GM18517 (cell line): Measurements from ENCODE around the gene HFE.
"Not testable (repeated sequence)": the region's sequence is repeated elsewhere in the genome, so short reads cannot be mapped to it uniquely, and the experiment has no call there.

Experiments used
- ATAC-seq: cut with Tn5 transposase; IDR thresholded peaks from one replicate; pipeline ENCODE4 v1.9.1; 2021; ENCODE audit warnings: mild to moderate bottlenecking, moderate library complexity; ENCODE audit not compliant: unreplicated experiment

The HFE gene

GRCh38 chr6:26058477-26059033 lies 28.7 kb upstream of the HFE start:
- ATAC-seq = not testable (repeated sequence)

DNA sequence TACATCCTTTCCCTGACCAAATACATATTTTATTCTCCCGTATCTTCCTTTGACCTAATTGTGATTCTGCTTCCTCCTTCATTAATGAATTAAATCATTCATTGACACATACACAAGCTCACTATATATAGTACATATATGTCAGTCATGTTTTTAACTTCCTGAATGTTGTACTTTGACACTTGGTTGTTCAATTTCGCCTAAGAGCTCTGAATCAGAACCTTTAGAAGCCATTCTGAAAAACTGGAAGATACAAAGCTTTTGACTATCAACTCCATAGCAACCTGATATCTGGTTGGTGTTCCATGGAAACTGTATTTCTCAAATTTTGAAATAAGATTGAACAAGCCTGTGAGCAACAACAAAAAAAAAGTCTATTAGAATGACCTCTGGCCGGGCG lies 27.3 kb upstream of the HFE start:
- no peak for ATAC-seq

- no peak for ATAC-seq
These were observed 22.5 kb upstream of the HFE start for GRCh38 chr6:26064619-26065257.

DNA sequence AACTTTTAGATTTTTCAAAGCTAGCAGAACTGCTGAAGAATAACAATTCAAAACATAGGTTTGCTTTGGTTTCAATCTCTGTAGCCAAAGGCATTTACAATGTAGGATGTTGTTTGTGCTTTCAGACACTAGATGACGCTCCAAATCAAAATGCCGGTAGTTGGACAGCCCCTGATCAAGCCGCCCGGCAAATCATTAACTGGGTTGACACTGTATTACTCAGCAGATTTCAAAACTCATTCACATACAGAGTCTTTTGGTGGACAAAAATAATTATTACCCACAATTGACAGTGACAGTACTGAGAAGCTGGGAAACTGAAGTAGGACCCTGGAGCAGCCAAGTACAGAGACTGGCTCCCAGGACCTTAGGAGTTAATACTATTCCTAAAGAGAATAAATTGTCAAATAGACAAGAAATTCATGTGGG lies 21.3 kb upstream of the HFE start:
- peak; percentile 85 for ATAC-seq

- ATAC-seq = no peak
These were observed 19.9 kb upstream of the HFE start for GRCh38 chr6:26067367-26067766.

- ATAC-seq = no peak
These were observed 19.2 kb upstream of the HFE start for GRCh38 chr6:26068036-26068435.

DNA sequence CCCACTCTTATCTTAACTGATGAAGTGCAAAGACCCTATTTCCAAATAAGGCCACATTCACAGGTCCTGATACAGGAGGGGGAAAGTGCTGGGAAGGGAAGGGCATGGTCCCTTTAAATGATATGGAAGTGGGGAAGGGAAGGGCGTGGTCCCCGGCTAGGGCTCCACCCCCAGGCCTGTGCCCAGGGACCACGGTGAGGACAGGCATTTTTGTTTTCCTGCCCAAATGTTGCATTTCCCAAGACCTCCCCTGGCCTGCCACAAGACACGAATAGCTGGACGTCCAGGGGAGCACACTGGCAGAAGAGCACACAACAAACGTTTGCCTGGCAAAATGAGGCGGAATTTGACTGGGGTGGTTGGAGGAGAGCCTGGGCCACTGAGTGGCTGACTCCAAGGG lies 16.1 kb upstream of the HFE start:
- ATAC-seq = no peak

DNA sequence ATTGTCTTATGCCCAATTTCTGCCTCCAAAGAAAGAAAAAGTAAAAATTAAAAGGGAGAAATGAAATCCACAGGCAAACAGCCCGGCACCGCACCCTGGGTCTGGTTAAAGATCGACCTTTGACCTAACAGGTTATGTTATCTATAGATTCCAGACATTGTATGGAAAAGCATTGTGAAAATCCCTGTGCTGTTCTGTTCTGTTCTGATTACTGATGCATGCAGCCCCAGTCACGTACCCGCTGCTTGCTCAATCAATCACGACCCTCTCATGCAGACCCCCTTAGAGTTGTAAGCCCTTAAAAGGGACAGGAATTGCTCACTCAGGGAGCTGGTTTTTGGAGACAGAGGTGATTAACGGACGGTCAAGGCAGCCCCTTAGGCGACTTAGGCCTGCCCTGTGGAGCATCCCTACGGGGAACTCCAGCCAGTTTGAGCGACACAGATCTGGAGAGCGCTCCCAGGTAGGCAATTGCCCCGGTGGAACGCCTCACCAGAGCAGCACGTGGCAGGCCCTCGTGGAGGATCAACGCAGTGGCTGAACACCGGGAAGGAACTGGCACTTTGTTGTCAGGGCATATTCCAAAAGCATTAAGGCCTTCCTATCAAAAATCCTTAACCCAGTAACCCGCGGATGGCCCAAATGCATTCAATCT lies 12.0 kb upstream of the HFE start:
- no peak for ATAC-seq

GRCh38 chr6:26078066-26078465 lies 9.2 kb upstream of the HFE start:
- ATAC-seq = not testable (repeated sequence)

- ATAC-seq = not testable (repeated sequence)
These were observed 6.1 kb upstream of the HFE start for GRCh38 chr6:26081096-26081495.

- no peak for ATAC-seq
These were observed 1.0 kb upstream of the HFE start for GRCh38 chr6:26086211-26086610.

GRCh38 chr6:26088344-26088743 lies 1.1 kb downstream of the HFE start:
- no peak for ATAC-seq

- no peak for ATAC-seq
These were observed 2.0 kb downstream of the HFE start for GRCh38 chr6:26089272-26089671.

GRCh38 chr6:26092443-26092842 lies 5.2 kb downstream of the HFE start:
- no peak for ATAC-seq

GRCh38 chr6:26094036-26094435 lies 6.8 kb downstream of the HFE start:
- no peak for ATAC-seq

DNA sequence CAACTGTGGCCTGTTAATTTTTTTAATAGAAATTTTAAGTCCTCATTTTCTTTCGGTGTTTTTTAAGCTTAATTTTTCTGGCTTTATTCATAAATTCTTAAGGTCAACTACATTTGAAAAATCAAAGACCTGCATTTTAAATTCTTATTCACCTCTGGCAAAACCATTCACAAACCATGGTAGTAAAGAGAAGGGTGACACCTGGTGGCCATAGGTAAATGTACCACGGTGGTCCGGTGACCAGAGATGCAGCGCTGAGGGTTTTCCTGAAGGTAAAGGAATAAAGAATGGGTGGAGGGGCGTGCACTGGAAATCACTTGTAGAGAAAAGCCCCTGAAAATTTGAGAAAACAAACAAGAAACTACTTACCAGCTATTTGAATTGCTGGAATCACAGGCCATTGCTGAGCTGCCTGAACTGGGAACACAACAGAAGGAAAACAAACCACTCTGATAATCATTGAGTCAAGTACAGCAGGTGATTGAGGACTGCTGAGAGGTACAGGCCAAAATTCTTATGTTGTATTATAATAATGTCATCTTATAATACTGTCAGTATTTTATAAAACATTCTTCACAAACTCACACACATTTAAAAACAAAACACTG lies 10.1 kb downstream of the HFE start:
- no peak for ATAC-seq

GRCh38 chr6:26103141-26103769 lies 16.0 kb downstream of the HFE start:
- ATAC-seq = peak; percentile 78

- ATAC-seq = peak; percentile 83
These were observed 16.7 kb downstream of the HFE start for GRCh38 chr6:26103770-26104456.

- ATAC-seq = peak; percentile 8
These were observed 17.4 kb downstream of the HFE start for GRCh38 chr6:26104457-26105108.

- no peak for ATAC-seq
These were observed 18.0 kb downstream of the HFE start for GRCh38 chr6:26105109-26105730.
